DOHH2 (cell line): ENCODE data around the gene CUL9.
A peak's percentile ranks its signal among the peaks of the same experiment; 100 is the strongest.

Experiments used
- H3F3A ChIP-seq: fragments of 200-600 bp; sonication (generic), shearing (Covaris generic); 2 replicates; pipeline ENCODE4 v1.6.0; 2016; ENCODE audit warnings: antibody characterized with exemption, mild to moderate bottlenecking; ENCODE audit not compliant: control insufficient read depth, insufficient read depth
- H3K27ac ChIP-seq: fragments of 200-600 bp; sonication (generic); 2 replicates; pipeline ENCODE4 v1.5.1; 2014; ENCODE audit warnings: low read depth, mild to moderate bottlenecking, low read length, moderate library complexity
- H3K27me3 ChIP-seq: fragments of 200-600 bp; sonication (generic); 2 replicates; pipeline ENCODE4 v1.6.1; 2014; ENCODE audit warnings: mild to moderate bottlenecking, low read length, mixed read lengths; ENCODE audit not compliant: control insufficient read depth
- H3K36me3 ChIP-seq: fragments of 200-600 bp; sonication (generic); 2 replicates; pipeline ENCODE4 v1.6.1; 2014; ENCODE audit warnings: mild to moderate bottlenecking, low read length, moderate library complexity, mixed read lengths; ENCODE audit not compliant: control insufficient read depth
- H3K4me1 ChIP-seq: fragments of 200-600 bp; sonication (generic); 2 replicates; pipeline ENCODE4 v1.6.1; 2014; ENCODE audit warnings: mild to moderate bottlenecking, low read length, mixed read lengths; ENCODE audit not compliant: control insufficient read depth
- H3K4me2 ChIP-seq: fragments of 200-600 bp; sonication (generic); 2 replicates; pipeline ENCODE4 v1.6.0; 2014; ENCODE audit warnings: mild to moderate bottlenecking, low read length, moderate library complexity
- H3K4me3 ChIP-seq: fragments of 200-600 bp; sonication (generic); 2 replicates; pipeline ENCODE4 v1.5.1; 2014; ENCODE audit warnings: mild to moderate bottlenecking, low read length, mixed read lengths
- H3K79me2 ChIP-seq: fragments of 200-600 bp; sonication (generic); 2 replicates; pipeline ENCODE4 v1.6.1; 2014; ENCODE audit warnings: mild to moderate bottlenecking, low read length, mixed read lengths; ENCODE audit not compliant: control insufficient read depth
- H3K9me2 ChIP-seq: fragments of 200-600 bp; sonication (generic); replicated peaks from 2 replicates; pipeline ENCODE4 v1.6.1; 2014; ENCODE audit warnings: mild to moderate bottlenecking, low read length, mixed read lengths; ENCODE audit not compliant: control insufficient read depth
- H3K9me3 ChIP-seq: fragments of 200-600 bp; sonication (generic); 2 replicates; pipeline ENCODE4 v1.6.1; 2014; ENCODE audit warnings: antibody characterized with exemption, low read length, mixed read lengths; ENCODE audit not compliant: control insufficient read depth, insufficient read depth
- H4K20me1 ChIP-seq: fragments of 200-600 bp; sonication (generic); 2 replicates; pipeline ENCODE4 v1.6.0; 2014; ENCODE audit warnings: low read depth, mild to moderate bottlenecking, antibody characterized with exemption, low read length, moderate library complexity; ENCODE audit not compliant: control insufficient read depth, insufficient read depth
- CTCF ChIP-seq: fragments of 200-600 bp; sonication (generic); IDR thresholded peaks from one replicate; pipeline ENCODE4 v1.5.1; 2014; ENCODE audit warnings: antibody characterized with exemption, mild to moderate bottlenecking, low read depth, low read length; ENCODE audit not compliant: poor library complexity, severe bottlenecking
- EZH2phosphoT487 ChIP-seq: fragments of 200-600 bp; sonication (generic); IDR thresholded peaks from 2 replicates; pipeline ENCODE4 v1.6.1; 2017; ENCODE audit warnings: borderline replicate concordance, mild to moderate bottlenecking, antibody characterized with exemption, low read length, moderate library complexity, mixed read lengths

The CUL9 gene

GRCh38 chr6:43268782-43269272 lies 86.8 kb downstream of the CUL9 start:
- H4K20me1 ChIP-seq: no peaks in the 10 kb centered on the region
- H3K9me3 ChIP-seq: no peaks in the 10 kb centered on the region
- no peaks in the 10 kb centered on the region for H3K79me2 ChIP-seq
- peak overlapping the region; percentile 65 for H3K4me2 ChIP-seq
- H3K27ac ChIP-seq: peak overlapping the region; percentile 78
- TF ChIP-seq EZH2phosphoT487 (no peak), CTCF (no peak)
- H3K4me1 ChIP-seq: peaks cover 67% of the 10 kb centered on the region
- peaks cover 26% of the 10 kb centered on the region for H3F3A ChIP-seq
- peak overlapping the region; percentile 55 for H3K4me3 ChIP-seq
- H3K36me3 ChIP-seq: no peaks in the 10 kb centered on the region
- no peaks in the 10 kb centered on the region for H3K9me2 ChIP-seq
- no peaks in the 10 kb centered on the region for H3K27me3 ChIP-seq

- Histone ChIP-seq H4K20me1 (no peaks in the 10 kb centered on the region), H3K36me3 (no peaks in the 10 kb centered on the region), H3K4me1 (peaks cover 71% of the 10 kb centered on the region), H3K79me2 (no peaks in the 10 kb centered on the region), H3K4me3 (peak overlapping the region; percentile 55), H3K4me2 (peak overlapping the region; percentile 65), H3K9me2 (no peaks in the 10 kb centered on the region), H3K27ac (peak overlapping the region; percentile 78), H3K27me3 (no peaks in the 10 kb centered on the region), H3F3A (peaks cover 26% of the 10 kb centered on the region), H3K9me3 (no peaks in the 10 kb centered on the region)
- no peak for TF ChIP-seq EZH2phosphoT487
- TF ChIP-seq CTCF: no peak
Observed at GRCh38 chr6:43269273-43270007, 87.4 kb downstream of the CUL9 start.

GRCh38 chr6:43271103-43271815 lies 89.3 kb downstream of the CUL9 start:
- peaks cover 26% of the 10 kb centered on the region for H3F3A ChIP-seq
- peaks cover 89% of the 10 kb centered on the region for H3K4me1 ChIP-seq
- no peaks in the 10 kb centered on the region for H3K36me3 ChIP-seq
- no peaks in the 10 kb centered on the region for H4K20me1 ChIP-seq
- TF ChIP-seq CTCF (no peak), EZH2phosphoT487 (no peak)
- no peaks in the 10 kb centered on the region for H3K9me3 ChIP-seq
- H3K27ac ChIP-seq: peak overlapping the region; percentile 78
- peak overlapping the region; percentile 65 for H3K4me2 ChIP-seq
- H3K27me3 ChIP-seq: no peaks in the 10 kb centered on the region
- no peaks in the 10 kb centered on the region for H3K79me2 ChIP-seq
- no peaks in the 10 kb centered on the region for H3K9me2 ChIP-seq
- peak overlapping the region; percentile 55 for H3K4me3 ChIP-seq
